ENCODE data around the gene MYH10. TPM values are rescaled to one million over a fixed set of nuclear protein-coding genes. Genes with fewer than 3 reads are reported as not detected.

The MYH10 gene
- total RNA-seq, 1 experiment from 2014 or later, result 74.0 TPM

GRCh38 chr17:8647956-8648355 is 17.4 kb upstream of the MYH10 start:
- no peak for TF ChIP-seq CTCF (IDR thresholded peaks at IDR 0.05; ENCODE audit: insufficient read depth in 1 of 2, low read depth in 1 of 2, low read length in 1 of 2, severe bottlenecking in 1 of 2, unreplicated experiment in 1 of 2)
- Histone ChIP-seq H3K9me3 (no peaks in the 10 kb centered on the region), H3K36me3 (ENCODE audit: control insufficient read depth, insufficient read depth, low read length) (no peaks in the 10 kb centered on the region), H3K4me1 (no peaks in the 10 kb centered on the region), H3K4me3 (ENCODE audit: low read depth, low read length) (no peak overlapping the region), H3K27me3 (replicated peaks; ENCODE audit: control insufficient read depth, insufficient read depth, low read length) (no peaks in the 10 kb centered on the region)
- POLR2A ChIA-PET, result no interaction called here
- Mint-ChIP-seq H3K36me3 (ENCODE audit: insufficient read depth, unreplicated experiment) (peaks cover 4% of the 10 kb centered on the region), H3K27ac (ENCODE audit: unreplicated experiment) (no peak overlapping the region), H3K27me3 (ENCODE audit: insufficient read depth, unreplicated experiment) (peaks cover 4% of the 10 kb centered on the region), H3K9me3 (ENCODE audit: unreplicated experiment) (no peaks in the 10 kb centered on the region), H3K4me3 (ENCODE audit: unreplicated experiment) (no peak overlapping the region), H3K4me1 (ENCODE audit: low read depth, unreplicated experiment) (peaks cover 11% of the 10 kb centered on the region)
- CTCF ChIA-PET, result no interaction called here
- no TSS peak for BruUV-seq (replicated peaks)
- no peak for DNase-seq
- intact Hi-C loops (cut with micrococcal nuclease; ENCODE audit: unreplicated experiment), result no loop called here

GRCh38 chr17:8647202-8647601 is 16.7 kb upstream of the MYH10 start:
- no peak for TF ChIP-seq CTCF (IDR thresholded peaks at IDR 0.05; ENCODE audit: insufficient read depth in 1 of 2, low read depth in 1 of 2, low read length in 1 of 2, severe bottlenecking in 1 of 2, unreplicated experiment in 1 of 2)
- Histone ChIP-seq H3K4me3 (ENCODE audit: low read depth, low read length) (no peak overlapping the region), H3K4me1 (no peaks in the 10 kb centered on the region), H3K36me3 (ENCODE audit: control insufficient read depth, insufficient read depth, low read length) (no peaks in the 10 kb centered on the region), H3K27me3 (replicated peaks; ENCODE audit: control insufficient read depth, insufficient read depth, low read length) (no peaks in the 10 kb centered on the region), H3K9me3 (no peaks in the 10 kb centered on the region)
- H3K27me3 Mint-ChIP-seq (ENCODE audit: insufficient read depth, unreplicated experiment), result peaks cover 4% of the 10 kb centered on the region
- no TSS peak for BruUV-seq (replicated peaks)
- CTCF ChIA-PET, result no interaction called here
- H3K36me3 Mint-ChIP-seq (ENCODE audit: insufficient read depth, unreplicated experiment), result peaks cover 4% of the 10 kb centered on the region
- H3K4me3 Mint-ChIP-seq (ENCODE audit: unreplicated experiment), result no peak overlapping the region
- H3K27ac Mint-ChIP-seq (ENCODE audit: unreplicated experiment), result no peak overlapping the region
- intact Hi-C loops (cut with micrococcal nuclease; ENCODE audit: unreplicated experiment), result no loop called here
- H3K9me3 Mint-ChIP-seq (ENCODE audit: unreplicated experiment), result no peaks in the 10 kb centered on the region
- POLR2A ChIA-PET, result no interaction called here
- no peak for DNase-seq
- peaks cover 11% of the 10 kb centered on the region for H3K4me1 Mint-ChIP-seq (ENCODE audit: low read depth, unreplicated experiment)

GRCh38 chr17:8644507-8644902 is 14.0 kb upstream of the MYH10 start:
- no TSS peak for BruUV-seq (replicated peaks)
- Mint-ChIP-seq H3K36me3 (ENCODE audit: insufficient read depth, unreplicated experiment) (peaks cover 4% of the 10 kb centered on the region), H3K27ac (ENCODE audit: unreplicated experiment) (no peak overlapping the region), H3K4me1 (ENCODE audit: low read depth, unreplicated experiment) (peaks cover 11% of the 10 kb centered on the region), H3K27me3 (ENCODE audit: insufficient read depth, unreplicated experiment) (no peaks in the 10 kb centered on the region), H3K4me3 (ENCODE audit: unreplicated experiment) (no peak overlapping the region), H3K9me3 (ENCODE audit: unreplicated experiment) (no peaks in the 10 kb centered on the region)
- Histone ChIP-seq H3K36me3 (ENCODE audit: control insufficient read depth, insufficient read depth, low read length) (no peaks in the 10 kb centered on the region), H3K27me3 (replicated peaks; ENCODE audit: control insufficient read depth, insufficient read depth, low read length) (no peaks in the 10 kb centered on the region), H3K4me3 (ENCODE audit: low read depth, low read length) (no peak overlapping the region), H3K4me1 (no peaks in the 10 kb centered on the region), H3K9me3 (no peaks in the 10 kb centered on the region)
- no peak for DNase-seq
- ChIA-PET POLR2A (no interaction called here), CTCF (interaction anchor here (0.6 to 1.0 kb wide), 2 partner anchors 14 to 99 kb away, joined by 3 to 6 read pairs; partner anchors contain the start of gene MYH10)
- intact Hi-C loops (cut with micrococcal nuclease; ENCODE audit: unreplicated experiment), result no loop called here
- no peak for TF ChIP-seq CTCF (IDR thresholded peaks at IDR 0.05; ENCODE audit: insufficient read depth in 1 of 2, low read depth in 1 of 2, low read length in 1 of 2, severe bottlenecking in 1 of 2, unreplicated experiment in 1 of 2)
